Umbilical cord (tissue), 2 donors: ENCODE results near the gene TIFAB. TPM values are rescaled to one million over a fixed set of nuclear protein-coding genes. Genes with fewer than 3 reads are reported as not detected.

Experiments used
- DNase-seq: peaks from one replicate; pipeline ENCODE4 v3.0.0-alpha.2; 2015; ENCODE audit warnings: low spot score
- total RNA-seq: library from RNA; depleted of rRNA; stranded (reverse); fragments of >200 nt; gene quantifications from one replicate; pipeline ENCODE4 v1.2.3, GENCODE V29; 2014; ENCODE audit warnings: low replicate concordance; ENCODE audit not compliant: insufficient read depth

Gene TIFAB
- total RNA-seq, 1 donor from 2014 or later: 0.24 TPM

DNA sequence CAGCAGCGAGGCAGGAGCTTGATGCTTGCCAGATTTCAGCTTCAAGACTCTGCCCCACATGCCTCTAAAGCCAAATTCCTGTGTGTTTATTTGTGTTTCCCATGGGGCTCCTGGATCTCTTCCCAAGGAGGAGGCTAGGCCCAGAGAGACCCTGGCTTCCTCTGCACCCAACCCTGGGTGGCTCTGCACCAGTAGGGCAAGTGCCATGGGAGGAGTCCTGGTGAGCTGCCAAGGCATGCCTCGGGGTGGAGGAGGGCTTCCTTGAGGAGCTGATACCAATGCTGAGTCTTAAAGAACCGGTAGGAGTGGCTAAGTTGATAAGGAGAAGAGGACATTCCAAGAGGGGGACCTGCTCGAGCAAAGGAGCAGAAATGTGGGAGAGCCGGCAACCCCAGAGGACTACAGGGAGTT, 6.8 kb upstream of the TIFAB start:
- peak; percentile 88 for DNase-seq

DNA sequence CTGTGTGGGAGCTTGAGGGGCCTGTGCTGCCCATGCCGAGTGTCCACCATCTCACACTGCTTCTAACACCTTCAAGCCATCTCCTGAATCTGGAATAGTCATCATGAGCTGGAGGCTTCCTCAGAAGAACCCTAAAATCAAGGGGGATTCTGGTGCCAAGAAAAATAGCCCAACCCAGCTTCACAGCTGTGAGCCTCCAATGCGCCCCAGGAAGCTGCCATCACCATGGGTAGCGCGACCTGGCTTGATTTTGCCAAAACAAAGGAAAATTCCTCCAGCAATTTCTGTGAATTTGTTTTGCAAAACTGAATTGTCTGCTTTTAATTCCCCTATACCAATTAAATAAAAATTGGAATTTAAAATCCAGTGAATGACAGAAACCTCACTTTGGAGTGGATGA, 6.2 kb upstream of the TIFAB start:
- no peak for DNase-seq

DNA sequence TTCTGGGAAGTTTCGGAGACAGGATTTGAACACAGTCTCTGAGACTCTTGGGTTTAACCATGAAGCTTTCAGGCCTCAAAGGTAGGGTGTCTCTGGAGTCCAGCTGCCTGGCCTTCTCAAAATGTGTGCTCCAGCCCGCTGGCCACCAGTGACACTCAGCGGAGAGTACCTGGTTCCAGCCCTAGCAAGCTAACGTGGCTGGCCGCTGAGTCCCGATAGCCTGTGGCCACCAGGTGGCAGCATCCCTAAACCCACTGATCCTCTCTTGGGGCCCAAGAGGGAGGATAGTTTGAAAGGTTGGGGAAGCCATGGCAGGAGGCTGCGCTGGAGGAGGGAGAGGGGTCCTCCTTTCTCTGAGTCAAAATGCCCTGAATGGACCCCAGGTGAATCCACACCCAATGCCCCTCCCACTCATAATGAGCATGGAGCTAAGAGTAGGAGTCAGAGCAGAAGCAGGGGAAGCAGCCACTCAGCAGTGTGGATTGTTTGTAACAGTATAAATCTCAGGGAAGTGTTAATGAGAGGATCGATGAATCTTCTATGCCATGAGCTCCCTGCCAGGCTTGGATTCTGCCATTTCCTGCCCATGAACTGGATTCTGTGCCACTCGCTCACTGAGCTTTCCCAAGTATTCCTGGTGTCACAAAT, 5.4 kb upstream of the TIFAB start:
- peak; percentile 46 for DNase-seq

DNA sequence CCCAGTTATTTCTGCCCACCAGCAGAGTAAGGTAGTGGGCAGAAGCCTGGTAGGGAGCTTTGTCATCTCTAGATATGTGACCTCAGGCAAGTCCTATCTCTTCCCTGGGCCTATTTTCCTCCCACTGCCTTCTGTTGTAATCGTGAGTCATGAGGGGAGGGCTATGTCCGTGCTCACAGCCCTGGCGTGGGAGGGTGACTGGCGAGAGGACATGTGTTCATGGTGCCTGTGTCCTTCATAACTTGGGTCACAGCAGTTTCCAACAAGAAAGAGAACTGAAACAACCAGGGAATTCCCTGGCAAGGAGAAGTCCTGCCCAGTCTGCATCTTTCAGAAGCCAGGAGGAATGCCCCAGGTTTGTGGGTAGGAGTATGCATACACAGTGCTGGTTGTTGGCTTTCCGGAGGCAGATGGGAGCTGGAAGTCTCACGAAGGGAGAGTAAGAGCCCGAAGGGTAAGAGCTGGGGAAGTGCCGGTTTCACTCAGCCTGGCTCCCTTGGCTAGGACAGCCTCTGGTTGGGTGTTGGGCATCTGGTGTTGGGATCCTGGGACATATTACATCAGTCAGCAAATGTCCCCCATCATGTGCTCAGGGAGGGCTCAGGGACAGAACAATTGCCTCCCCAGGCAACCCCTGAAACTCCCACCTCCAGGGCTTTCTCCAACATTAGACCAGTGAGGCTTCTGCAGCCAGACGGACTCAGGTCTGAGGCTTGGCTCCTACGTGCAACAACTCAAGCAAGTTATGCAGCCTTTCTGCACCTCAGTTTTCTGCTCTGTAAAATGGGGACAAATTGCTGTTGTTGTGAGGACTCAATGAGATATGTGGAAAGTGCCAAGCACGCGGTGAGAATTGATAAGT, 4.3 kb upstream of the TIFAB start:
- peak; percentile 62 for DNase-seq

DNA sequence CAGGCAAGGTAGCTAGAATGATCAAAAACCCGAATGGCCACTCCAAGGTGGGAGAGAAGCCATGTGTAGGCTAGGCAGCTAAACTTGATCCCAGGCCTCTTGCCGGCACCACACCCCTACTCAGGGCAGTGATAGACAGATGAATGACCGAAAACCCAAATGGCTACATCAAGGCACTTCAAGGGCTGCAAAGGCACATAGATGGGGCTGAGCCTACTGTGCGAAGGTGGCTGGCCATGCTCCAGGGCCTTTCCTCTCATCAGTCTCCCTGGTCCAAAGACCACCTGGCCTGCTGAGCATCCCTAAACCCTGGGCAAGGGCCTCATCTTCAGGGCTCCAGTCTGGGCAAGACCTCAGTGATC, 3.7 kb upstream of the TIFAB start:
- DNase-seq: no peak

DNA sequence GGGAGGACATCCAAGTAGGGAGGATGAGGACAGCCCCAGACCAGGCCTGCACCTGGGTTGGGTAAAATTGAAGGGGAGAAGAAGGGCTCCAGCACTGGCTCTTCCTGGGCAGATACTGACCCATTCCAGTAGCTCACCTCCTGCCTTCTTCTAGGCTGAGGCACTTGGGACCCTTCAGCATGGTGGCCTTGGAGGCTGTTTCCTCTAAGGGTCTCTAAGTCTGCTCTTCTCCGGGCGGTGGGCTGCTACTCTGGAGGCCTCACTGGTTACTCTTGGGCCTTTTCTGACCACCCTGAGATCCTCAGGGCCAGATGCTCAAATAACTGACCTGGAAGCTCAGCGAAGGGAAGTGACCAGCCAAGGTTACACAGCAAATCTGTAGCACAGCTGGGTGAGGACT, 2.8 kb upstream of the TIFAB start:
- no peak for DNase-seq

DNA sequence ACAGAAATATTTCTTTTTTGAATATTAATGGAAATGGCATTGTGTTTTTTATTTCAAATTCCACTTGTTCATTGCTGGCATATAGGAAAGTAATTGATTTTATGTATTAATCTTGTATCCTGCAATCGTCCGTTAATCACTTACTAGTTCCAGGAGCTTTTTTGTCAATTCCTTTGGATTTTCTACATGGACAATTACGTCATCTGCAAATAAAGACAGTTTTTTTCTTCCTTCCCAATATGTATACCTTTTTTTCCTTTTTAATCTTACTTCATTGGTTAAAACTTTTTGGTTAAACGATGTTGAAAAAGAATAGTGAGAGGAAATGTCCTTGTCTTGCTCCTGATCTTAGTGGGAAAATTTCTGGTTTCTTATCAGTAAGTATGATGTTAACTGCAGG, 1.5 kb upstream of the TIFAB start:
- DNase-seq: no peak

DNA sequence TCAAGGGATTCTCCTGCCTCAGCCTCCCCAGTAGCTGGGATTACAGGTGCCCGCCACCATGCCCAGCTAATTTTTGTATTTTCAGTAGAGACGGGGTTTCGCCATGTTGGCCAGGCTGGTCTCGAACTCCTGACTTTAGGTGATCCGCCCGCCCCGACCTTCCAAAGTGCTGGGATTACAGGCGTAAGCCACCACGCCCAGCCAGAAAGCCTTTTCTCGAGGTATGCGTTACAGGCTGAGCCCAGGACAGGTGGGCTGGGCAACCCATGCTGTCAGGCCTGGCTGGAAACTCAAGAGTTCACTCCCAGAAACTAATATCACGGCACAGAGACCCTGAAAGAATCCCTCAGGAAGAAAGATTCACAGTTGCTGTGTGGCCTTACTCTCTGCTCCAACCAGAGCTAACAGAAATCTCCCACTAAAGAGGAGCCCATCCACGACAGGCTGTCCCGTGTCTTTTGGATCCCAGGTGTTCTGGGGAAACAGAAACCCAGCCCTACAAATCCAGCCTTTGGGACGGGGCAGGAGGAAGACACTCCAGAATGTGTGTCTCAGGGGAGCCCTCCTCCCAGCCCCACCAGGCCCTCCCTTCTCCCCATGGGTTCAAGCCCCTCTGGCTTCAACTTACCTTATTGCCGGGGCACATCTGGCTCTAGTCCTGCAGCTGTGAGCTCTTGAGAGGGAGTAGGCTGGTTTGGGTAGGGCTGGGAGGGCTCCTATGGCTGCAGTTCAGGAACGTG, 400 bp downstream of the TIFAB start:
- no peak for DNase-seq

DNA sequence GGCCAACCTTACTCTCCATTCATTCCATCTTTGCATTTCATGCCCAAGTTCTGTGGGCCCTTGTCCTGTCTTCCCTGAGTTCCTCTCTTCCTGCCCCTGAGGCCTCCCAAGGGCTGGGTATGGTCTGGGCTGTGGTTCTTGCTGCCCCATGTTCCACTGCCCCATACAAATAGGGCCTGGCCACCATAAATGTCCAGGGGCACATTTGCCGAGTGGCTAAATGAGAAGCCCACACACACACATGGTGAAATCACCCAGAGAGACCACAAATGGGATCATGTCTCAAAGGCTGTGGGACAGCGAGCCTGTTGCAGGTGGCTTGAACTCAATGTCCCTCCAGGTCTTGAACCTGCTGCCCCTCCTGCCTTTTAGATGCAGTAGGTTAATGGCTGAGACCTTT, 1.2 kb downstream of the TIFAB start:
- DNase-seq: no peak

DNA sequence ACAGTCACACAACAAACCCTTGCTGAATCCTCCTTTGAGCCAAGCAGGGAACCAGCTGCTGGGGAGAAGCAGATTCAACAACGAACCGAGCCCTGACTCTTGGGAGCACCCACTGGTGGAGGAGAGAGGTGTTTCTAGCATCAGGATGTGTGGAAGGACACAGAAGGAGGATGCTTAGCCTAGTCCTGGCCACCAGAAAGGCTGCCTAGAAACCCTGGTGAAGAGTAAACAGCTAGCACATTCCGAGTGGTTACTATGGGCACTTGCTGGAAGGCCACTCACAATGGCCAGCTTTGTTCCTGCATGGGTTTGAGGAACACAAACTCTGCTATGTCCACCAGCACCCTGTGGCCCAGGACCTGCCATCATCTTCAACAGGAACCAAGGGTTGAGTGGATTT, 1.8 kb downstream of the TIFAB start:
- DNase-seq: no peak

DNA sequence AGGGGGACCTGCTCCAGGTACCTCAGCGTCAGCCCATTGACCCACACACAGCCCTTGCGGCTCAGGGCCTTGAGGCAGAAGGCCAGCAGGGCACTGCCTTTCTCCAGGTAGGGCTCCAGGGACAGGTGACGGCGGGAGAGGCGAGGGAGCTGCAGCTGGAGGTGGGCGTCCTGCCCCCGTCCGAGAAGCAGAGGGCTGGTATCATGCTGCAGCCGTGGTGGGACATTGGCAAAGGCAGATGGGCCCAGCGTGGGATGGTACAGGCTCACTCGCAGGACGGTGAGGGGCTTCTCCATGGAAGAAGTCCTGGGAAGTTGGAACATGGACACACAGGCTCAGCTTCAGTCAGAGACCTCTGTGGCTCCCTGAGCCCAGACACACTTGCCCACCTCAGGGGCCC, 2.5 kb downstream of the TIFAB start:
- no peak for DNase-seq

DNA sequence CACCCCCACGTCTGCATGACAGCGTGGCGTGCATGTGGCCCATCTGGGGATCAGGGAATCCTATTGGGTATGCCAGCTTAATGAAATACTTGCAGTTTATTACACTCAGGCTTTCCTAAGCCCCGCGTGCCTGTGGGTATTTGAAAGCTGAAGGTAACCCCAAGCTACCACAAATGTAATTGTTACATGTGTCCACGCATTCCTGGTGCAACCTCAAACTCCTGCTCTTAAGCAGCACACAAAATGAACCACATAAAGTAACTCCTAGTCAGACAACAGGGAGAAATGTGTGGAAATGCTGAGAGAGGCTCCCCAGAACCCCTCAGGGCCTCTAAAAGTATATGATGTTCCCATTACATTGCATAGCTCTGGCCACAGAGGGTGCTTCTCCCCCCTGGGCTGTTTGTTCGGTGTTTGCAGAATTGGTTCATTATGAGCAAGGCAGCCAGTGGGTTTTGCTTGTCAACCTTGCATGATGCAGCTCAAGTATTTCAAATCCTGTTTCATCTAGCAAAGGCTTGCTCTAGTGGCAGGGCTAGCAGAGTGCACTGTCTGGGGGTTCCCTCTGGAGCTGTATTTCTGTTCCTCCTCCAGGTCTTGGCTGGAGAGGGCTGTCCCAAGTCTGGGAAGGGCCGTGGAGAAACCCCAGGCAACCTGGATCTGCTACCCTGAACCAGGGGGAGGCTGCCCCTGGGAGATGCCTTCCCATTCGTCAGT, 3.2 kb downstream of the TIFAB start:
- no peak for DNase-seq

DNA sequence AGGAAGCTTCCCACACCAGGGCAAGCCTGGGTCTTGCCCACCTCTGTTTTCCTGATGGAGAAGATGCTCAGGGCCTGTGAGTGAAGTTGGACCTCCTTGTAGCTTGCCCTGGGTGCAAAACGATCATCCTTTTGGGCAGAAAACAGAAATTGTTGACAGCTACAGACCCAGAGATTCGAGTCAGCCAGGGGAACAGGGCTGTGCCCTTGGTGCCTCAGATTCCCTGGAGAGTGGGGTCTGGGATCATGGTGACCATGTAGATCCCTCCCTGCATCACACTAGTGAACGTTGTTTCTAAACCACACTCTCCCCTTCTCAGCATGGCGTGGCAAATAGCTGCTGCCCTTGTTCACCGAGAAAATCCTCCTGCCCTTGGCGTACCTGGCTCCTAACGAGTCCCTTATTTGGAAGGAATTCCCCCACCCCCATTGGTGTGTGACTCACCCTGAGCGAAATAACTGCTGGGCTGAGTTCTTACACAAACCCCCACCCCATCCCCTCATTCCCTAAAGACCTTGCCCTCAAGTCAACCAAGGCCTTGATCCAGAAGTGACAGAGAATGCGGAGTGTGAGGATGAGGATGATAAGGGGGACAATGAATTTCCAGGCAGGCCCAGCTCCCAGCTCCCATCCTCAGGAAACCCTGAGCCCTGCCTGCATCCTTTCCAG, 3.9 kb downstream of the TIFAB start:
- no peak for DNase-seq

DNA sequence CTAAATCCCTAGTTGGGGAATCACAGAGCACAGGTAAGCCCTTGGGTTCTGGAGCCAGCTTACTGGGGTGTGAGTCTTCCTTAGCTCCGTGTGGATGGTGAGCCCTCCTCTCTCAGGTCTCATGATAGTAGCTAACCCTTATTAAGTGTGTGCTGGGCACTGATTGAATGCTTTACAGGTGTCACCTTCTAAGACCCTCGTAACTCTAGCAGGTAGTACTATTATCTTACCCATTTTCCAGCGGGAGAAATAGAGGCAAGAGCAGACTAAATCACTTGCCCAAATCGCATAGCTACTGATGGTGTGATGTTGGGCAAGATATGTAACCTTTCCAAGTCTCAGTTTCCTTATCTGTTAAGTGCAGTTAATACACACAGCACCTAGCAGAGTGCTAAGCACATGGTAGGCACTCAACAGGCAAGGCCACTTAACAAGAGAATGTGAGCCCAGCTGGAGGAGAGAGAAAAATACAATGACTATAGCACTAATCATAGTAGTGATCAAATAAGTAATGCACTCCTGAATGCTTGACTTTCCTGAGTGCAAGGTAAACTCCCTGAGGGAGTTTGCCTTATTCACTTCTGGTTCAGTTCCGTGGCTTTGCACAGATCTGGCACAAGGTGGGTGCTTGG, 4.7 kb downstream of the TIFAB start, which contains the start of gene DCANP1:
Gene DCANP1, minus strand, starts transcription at position 51 of the 632 bp plus-strand sequence. CDS start 240 bp downstream, outside the sequence.
- no peak for DNase-seq

DNA sequence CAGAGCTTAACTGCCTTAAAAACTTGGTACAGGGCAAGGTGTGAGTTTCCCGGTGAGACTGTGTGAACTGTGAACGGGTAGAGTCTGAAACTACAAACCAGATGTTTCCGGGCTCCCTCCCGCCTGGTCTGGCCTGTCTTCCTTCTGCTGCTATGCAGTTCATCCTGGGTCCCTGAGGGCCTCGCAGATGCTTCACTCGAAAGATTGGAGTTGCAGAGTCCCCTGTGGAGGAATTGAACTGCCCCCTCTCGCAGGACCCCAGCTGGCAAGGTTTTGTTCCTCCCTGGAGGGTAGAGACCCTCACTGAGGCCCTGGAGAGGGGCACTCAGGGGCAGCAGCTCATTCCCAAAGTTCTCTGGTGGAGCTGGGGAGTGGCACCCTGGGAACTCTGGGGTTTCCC, 5.5 kb downstream of the TIFAB start:
- DNase-seq: no peak

DNA sequence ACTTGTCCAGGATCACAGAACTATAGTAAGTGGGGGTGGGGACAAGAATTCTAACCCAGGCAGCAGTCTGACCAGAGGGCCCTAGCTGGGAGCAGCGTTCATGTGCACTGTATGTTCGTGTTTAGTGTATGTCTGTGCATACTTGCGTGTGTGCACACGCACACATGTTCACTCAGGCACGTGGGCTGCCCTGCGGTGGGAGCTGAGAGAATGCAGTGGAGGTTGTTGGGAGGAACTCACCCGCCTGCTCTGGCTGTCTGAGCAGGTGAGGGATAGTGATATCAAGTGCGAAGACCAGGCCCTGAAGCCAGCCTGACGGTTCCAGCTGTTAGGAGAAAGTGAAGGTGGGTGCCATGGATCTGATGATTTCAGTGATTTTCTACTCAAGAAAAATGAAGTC, 5.9 kb downstream of the TIFAB start:
- DNase-seq: no peak

DNA sequence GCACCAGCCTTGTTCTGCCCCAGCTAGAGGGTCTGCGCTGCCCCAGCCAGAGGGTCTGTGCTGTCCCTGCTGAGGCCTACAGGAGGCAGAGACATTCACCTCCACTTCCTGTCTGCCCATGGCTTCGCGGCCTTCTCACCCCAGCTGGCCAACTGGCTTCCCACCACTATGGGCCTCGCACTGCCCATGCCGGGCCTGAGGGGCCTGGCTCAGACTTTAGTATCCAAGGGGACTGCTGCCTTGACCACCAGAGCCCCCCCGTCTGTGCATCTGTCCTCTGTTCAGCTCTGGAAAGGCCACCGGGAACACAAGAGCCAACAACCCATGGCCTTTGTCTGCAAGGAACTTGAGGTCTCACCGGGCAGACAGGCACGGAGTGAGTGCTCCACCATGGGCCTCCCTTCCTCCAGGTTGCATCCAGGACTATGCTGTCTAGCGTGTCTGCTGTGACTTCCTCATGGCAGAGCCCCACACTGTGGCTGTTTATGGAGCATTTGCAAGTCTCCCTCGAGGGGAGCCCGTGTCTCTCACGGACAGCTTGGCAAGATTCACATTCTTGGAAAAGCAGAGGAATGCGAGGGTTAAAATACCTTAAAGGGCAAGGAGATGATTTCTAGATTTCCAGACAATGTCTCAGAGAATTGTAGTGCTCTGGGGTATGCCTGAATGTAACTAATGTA, 6.7 kb downstream of the TIFAB start:
- DNase-seq: no peak

DNA sequence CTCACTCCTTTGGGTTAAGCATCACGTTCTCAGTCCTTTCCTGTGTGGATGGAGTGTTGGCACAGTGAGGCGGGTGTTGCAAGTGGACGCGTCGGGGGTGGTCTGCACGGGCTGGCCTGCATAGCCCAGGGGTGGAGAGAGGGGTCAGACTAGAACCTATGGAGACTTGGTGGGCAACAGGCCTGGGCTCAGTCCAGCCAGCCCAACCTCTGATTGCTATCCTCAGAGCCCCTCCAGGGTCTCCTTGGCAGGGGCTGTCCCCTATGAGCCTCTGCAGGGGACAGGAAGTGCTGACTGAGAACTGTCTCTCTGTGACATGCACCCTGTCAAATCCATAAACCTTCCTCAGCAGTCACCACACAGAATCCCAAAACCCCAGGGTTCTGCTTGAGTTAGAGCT, 7.3 kb downstream of the TIFAB start:
- DNase-seq: no peak

DNA sequence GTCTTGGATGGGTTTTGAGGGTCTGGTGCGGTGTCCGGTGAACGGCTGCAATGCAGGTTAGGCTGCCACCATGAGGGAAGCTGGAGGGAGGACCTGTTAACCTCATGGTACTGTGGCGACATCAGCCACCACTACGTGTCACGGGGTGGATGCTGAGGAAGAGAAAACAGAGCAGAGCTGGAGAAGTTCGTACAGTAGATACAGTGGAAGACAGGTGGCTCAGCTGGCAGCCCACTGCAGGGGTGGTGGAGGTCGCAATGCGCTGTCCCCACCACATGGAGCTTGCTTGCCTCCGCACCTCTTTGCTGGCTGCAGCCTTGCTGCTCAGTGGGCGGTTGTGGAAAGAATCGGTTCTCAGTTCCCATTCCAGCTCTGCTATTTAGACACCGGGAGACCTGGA, 7.8 kb downstream of the TIFAB start:
- no peak for DNase-seq
